ELF-1 (cell line): ENCODE results near the gene PDRG1.
"Not testable (repeated sequence)": the region's sequence is repeated elsewhere in the genome, so short reads cannot be mapped to it uniquely, and the experiment has no call there.

Experiments used
- DNase-seq: peaks from one replicate; pipeline ENCODE4 v3.0.0-alpha.2; 2016; ENCODE audit warnings: low read depth, low spot score

PDRG1 gene

GRCh38 chr20:31966991-31967655 is 15.3 kb upstream of the PDRG1 start:
- DNase-seq, result no peak

- no peak for DNase-seq
These were observed 12.0 kb upstream of the PDRG1 start for GRCh38 chr20:31963889-31964288.

- DNase-seq, result no peak
These were observed 10.9 kb upstream of the PDRG1 start for GRCh38 chr20:31962761-31963160.

- DNase-seq, result no peak
These were observed 5.0 kb upstream of the PDRG1 start for GRCh38 chr20:31956556-31957526.

- no peak for DNase-seq
These were observed 2.7 kb upstream of the PDRG1 start for GRCh38 chr20:31954500-31954899.

- DNase-seq, result no peak
These were observed 1.8 kb upstream of the PDRG1 start for GRCh38 chr20:31953556-31954148.

GRCh38 chr20:31951203-31951529 is 680 bp downstream of the PDRG1 start:
- DNase-seq, result no peak

- DNase-seq, result no peak
These were observed 1.8 kb downstream of the PDRG1 start for GRCh38 chr20:31949877-31950646.

- no peak for DNase-seq
These were observed 3.8 kb downstream of the PDRG1 start for GRCh38 chr20:31948008-31948407.

- no peak for DNase-seq
These were observed 6.1 kb downstream of the PDRG1 start for GRCh38 chr20:31945785-31946184.

GRCh38 chr20:31945319-31945718 is 6.5 kb downstream of the PDRG1 start:
- DNase-seq, result no peak

GRCh38 chr20:31943052-31943471 is 8.8 kb downstream of the PDRG1 start:
- no peak for DNase-seq

- DNase-seq, result no peak
These were observed 12.2 kb downstream of the PDRG1 start for GRCh38 chr20:31939661-31940060.

GRCh38 chr20:31937820-31938219 is 14.0 kb downstream of the PDRG1 start:
- no peak for DNase-seq

- no peak for DNase-seq
These were observed 15.4 kb downstream of the PDRG1 start for GRCh38 chr20:31936420-31936819.

GRCh38 chr20:31934968-31935764 is 16.7 kb downstream of the PDRG1 start:
- DNase-seq, result peak; percentile 57

- no peak for DNase-seq
These were observed 17.4 kb downstream of the PDRG1 start for GRCh38 chr20:31934491-31934890.

GRCh38 chr20:31933698-31934097 is 18.1 kb downstream of the PDRG1 start:
- DNase-seq, result no peak

GRCh38 chr20:31930779-31931178 is 21.1 kb downstream of the PDRG1 start:
- DNase-seq, result no peak

GRCh38 chr20:31929631-31930030 is 22.2 kb downstream of the PDRG1 start:
- DNase-seq, result not testable (repeated sequence)

- no peak for DNase-seq
These were observed 24.2 kb downstream of the PDRG1 start for GRCh38 chr20:31927627-31928159.
